Measurements from ENCODE around the gene KRABD2.

The KRABD2 gene

DNA sequence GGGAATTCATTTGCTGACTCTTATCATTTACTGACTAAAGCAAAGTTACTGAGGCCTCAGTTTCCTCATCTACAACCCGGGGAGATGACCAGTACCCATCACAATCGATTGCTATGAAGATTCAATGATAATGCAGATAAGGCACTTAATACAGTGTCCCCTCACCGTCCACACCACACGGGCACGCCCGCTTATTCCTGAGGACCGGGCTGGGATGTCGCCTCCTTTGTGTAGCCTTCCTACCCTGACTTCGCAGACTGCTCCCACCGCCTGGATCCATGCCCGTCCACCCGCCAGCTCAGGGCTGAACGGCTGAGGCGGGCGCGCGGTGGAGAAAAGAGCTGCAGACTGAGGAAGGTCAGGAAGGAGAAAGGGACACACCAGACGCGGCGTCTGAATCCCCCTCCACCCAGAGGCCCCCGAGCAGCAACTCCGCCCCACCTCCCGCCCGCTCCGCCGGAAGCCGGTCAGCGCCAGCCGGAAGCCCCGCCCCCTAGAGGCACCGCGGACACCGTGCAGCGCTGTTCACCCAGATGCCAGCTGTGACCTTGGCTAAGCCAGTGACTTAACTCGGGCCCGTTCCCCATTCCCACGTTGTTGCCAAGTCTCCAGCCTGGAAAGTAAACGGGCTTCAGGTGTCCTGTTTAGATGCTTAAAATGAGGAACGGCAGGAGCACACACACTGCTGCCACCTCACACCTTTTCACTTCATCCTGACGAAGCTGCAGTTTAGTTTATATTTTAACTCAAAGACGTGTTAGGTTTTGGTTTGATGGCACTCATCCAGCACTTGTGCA is at the start of gene KRABD2:
TSS of gene KRABD2 (minus strand) at position 434 of the 797 bp plus-strand sequence.
- no peaks in the 10 kb centered on the region for H3K27me3 Mint-ChIP-seq
- peak within 1 kb of the TSS; percentile 77 for H3K4me3 Mint-ChIP-seq
- no peaks in the 10 kb centered on the region for H3K9me3 Mint-ChIP-seq
- H3K36me3 Mint-ChIP-seq (ENCODE audit: low read depth), result peaks cover 49% of the 10 kb centered on the region
- peak within 1 kb of the TSS; percentile 86 for H3K27ac Mint-ChIP-seq
- peaks cover 59% of the 10 kb centered on the region for H3K4me1 Mint-ChIP-seq
- CTCF ChIA-PET, result interaction anchor here (0.6 to 1.6 kb wide), 8 partner anchors 10 to 449 kb away, joined by 3 to 6 read pairs (median 4); no protein-coding TSS in a partner anchor
- DNase-seq, result peak; percentile 91
- POLR2A ChIA-PET, result interaction anchor here (0.8 kb wide), 1 partner anchor 16 kb away, joined by 3 read pairs; no protein-coding TSS in a partner anchor

GRCh38 chr17:8421571-8421970 is 45.1 kb upstream of the KRABD2 start:
- Mint-ChIP-seq H3K4me3 (no peak overlapping the region), H3K36me3 (ENCODE audit: low read depth) (no peaks in the 10 kb centered on the region), H3K9me3 (no peaks in the 10 kb centered on the region), H3K27ac (no peak overlapping the region), H3K4me1 (no peaks in the 10 kb centered on the region), H3K27me3 (peaks cover 62% of the 10 kb centered on the region)
- CTCF ChIA-PET, result interaction anchor here (1.0 to 2.2 kb wide), 3 partner anchors 11 to 38 kb away, joined by 3 to 9 read pairs (median 4); no protein-coding TSS in a partner anchor
- POLR2A ChIA-PET, result no interaction called here
- no peak for DNase-seq

DNA sequence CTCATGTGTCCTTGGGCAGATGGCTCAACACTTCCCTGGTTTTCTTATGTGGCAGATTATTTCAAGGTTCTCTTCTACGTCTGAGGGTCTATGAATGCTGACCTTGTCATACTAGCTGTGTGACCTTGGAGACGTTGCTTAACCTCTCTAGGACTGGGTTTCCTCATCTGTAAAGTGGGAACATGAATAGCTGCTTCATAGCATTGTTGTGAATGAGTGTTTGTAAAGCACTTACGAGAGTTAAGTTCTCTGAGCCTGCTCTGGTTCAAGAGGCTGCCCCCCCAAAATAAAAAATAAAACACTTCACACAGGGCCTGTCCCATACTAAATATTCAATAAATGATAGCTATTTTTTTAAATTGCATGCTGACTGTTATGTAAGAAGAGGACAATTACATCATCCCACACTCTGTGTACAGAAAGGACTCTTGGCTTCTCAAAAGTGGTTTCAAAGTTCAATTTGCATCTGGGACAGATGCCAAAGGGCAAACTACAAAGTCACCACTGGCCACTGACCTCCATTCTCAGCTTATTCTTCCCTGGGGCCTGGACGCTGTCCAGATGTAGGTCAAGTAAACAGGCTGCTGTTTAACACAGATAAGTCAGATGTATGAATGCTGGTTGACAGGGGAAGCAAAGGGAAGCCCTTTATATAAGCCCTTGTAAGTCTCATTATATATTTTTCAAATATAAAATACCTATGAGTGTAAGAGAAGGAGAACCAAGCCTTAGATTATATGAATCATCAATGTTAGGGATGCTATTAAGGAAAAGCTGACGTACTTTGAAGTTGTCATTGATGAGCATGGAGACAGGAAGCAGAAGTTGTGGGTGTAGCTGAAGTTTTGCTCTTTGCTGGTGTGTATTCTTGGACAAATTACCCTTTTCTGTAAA is 43.8 kb upstream of the KRABD2 start:
- Mint-ChIP-seq H3K9me3 (no peaks in the 10 kb centered on the region), H3K4me1 (no peaks in the 10 kb centered on the region), H3K4me3 (no peak overlapping the region), H3K36me3 (ENCODE audit: low read depth) (no peaks in the 10 kb centered on the region), H3K27ac (no peak overlapping the region), H3K27me3 (peaks cover 70% of the 10 kb centered on the region)
- ChIA-PET CTCF (interaction anchor here (1.4 to 2.2 kb wide), 3 partner anchors 9 to 12 kb away, joined by 4 to 9 read pairs (median 4); no protein-coding TSS in a partner anchor), POLR2A (interaction anchor here (0.6 kb wide), 1 partner anchor 581 kb away, joined by 6 read pairs; no protein-coding TSS in a partner anchor)
- DNase-seq, result no peak

- Mint-ChIP-seq H3K27me3 (peaks cover 70% of the 10 kb centered on the region), H3K4me1 (no peaks in the 10 kb centered on the region), H3K9me3 (no peaks in the 10 kb centered on the region), H3K27ac (no peak overlapping the region), H3K4me3 (no peak overlapping the region), H3K36me3 (ENCODE audit: low read depth) (no peaks in the 10 kb centered on the region)
- CTCF ChIA-PET, result interaction anchor here (2.2 kb wide), 1 partner anchor 8 kb away, joined by 9 read pairs; no protein-coding TSS in a partner anchor
- DNase-seq, result no peak
- POLR2A ChIA-PET, result no interaction called here
These were observed 42.8 kb upstream of the KRABD2 start for GRCh38 chr17:8419305-8419704.

- H3K27me3 Mint-ChIP-seq, result peaks cover 66% of the 10 kb centered on the region
- no peak for DNase-seq
- no peaks in the 10 kb centered on the region for H3K36me3 Mint-ChIP-seq (ENCODE audit: low read depth)
- ChIA-PET CTCF (interaction anchor here (0.6 kb wide), 1 partner anchor 23 kb away, joined by 3 read pairs; no protein-coding TSS in a partner anchor), POLR2A (no interaction called here)
- H3K4me1 Mint-ChIP-seq, result peaks cover 3% of the 10 kb centered on the region
- H3K27ac Mint-ChIP-seq, result no peak overlapping the region
- H3K9me3 Mint-ChIP-seq, result no peaks in the 10 kb centered on the region
- no peak overlapping the region for H3K4me3 Mint-ChIP-seq
These were observed 42.0 kb upstream of the KRABD2 start for GRCh38 chr17:8418471-8418870.

GRCh38 chr17:8417806-8418205 is 41.3 kb upstream of the KRABD2 start:
- Mint-ChIP-seq H3K4me3 (no peak overlapping the region), H3K4me1 (peaks cover 8% of the 10 kb centered on the region), H3K36me3 (ENCODE audit: low read depth) (no peaks in the 10 kb centered on the region), H3K27me3 (peaks cover 71% of the 10 kb centered on the region), H3K9me3 (no peaks in the 10 kb centered on the region), H3K27ac (no peak overlapping the region)
- no peak for DNase-seq
- ChIA-PET POLR2A (no interaction called here), CTCF (interaction anchor here (0.6 kb wide), 1 partner anchor 234 kb away, joined by 3 read pairs; no protein-coding TSS in a partner anchor)

DNA sequence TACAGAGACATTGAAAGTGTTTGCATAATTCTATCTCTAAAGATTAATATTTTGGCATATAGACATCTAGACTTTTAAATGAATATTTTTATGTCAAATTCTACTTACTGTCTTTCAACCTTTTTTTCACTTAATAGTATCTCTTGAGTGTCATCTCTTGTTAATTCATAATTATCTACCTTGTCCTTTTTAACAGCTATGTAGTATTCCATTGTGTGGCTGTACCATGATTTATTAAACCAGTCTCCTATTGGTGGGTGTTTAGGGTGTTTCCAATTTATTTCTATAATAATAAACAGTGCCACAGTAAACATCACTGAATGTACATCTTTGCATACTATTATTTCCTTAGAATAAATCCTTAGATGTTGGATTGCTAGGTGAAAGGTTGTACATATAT is 37.4 kb upstream of the KRABD2 start:
- CTCF ChIA-PET, result no interaction called here

DNA sequence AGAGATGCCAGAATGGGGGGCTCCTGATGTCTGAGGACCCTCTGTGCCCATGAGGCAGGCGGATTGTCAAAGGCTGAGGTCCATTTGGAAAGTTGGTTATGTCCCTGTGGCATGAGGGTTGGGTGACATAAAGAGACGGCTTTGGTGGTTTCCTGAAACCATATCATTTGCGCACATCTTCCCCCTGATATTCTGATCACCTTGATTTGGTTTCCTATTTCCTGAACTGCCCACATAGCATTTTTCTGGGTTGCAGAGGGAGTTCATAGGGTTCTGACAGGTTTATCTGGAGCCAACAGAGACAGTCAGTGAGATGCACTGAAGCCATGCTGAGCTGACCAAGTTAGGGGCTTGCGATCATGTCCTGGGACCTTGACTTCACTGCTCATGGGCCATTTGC is 36.8 kb upstream of the KRABD2 start:
- ChIA-PET CTCF (no interaction called here), POLR2A (no interaction called here)
- Mint-ChIP-seq H3K27me3 (peaks cover 47% of the 10 kb centered on the region), H3K36me3 (ENCODE audit: low read depth) (no peaks in the 10 kb centered on the region), H3K27ac (no peak overlapping the region), H3K4me1 (peaks cover 18% of the 10 kb centered on the region), H3K4me3 (no peak overlapping the region), H3K9me3 (no peaks in the 10 kb centered on the region)
- no peak for DNase-seq

More for the DNA sequence above, 37.4 kb upstream of the KRABD2 start:
- Mint-ChIP-seq H3K27ac (no peak overlapping the region), H3K4me3 (no peak overlapping the region), H3K4me1 (peaks cover 14% of the 10 kb centered on the region), H3K27me3 (peaks cover 51% of the 10 kb centered on the region), H3K9me3 (no peaks in the 10 kb centered on the region), H3K36me3 (ENCODE audit: low read depth) (no peaks in the 10 kb centered on the region)
- no peak for DNase-seq
- POLR2A ChIA-PET, result no interaction called here

DNA sequence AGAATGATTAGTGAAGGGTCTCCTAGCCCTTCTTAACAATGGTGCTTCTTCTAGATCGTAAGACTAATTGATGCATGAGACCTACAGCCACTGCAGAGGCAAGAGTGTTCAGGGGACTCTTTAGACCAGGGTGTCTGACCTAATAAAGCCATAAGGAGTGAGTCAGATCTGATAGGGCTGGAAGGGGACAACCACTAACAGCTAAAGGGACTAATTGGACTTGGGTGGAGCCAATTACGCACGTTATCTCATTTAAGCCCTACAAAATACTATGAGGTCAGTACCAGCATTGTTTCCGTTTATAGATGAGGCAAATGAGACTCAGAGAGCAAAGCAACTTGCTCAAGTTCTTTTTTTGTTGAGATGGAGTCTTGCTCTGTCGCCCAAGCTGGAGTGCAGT is 35.6 kb upstream of the KRABD2 start:
- POLR2A ChIA-PET, result no interaction called here

GRCh38 chr17:8410883-8411238 is 34.4 kb upstream of the KRABD2 start:
- CTCF ChIA-PET, result interaction anchor here (0.7 to 2.4 kb wide), 5 partner anchors 9 to 335 kb away, joined by 3 to 10 read pairs (median 6); partner anchors contain the start of gene RNF222
- POLR2A ChIA-PET, result no interaction called here
- Mint-ChIP-seq H3K4me1 (peaks cover 21% of the 10 kb centered on the region), H3K27ac (no peak overlapping the region), H3K27me3 (peaks cover 25% of the 10 kb centered on the region), H3K9me3 (no peaks in the 10 kb centered on the region), H3K36me3 (ENCODE audit: low read depth) (no peaks in the 10 kb centered on the region), H3K4me3 (no peak overlapping the region)
- no peak for DNase-seq

More for the DNA sequence above, 35.6 kb upstream of the KRABD2 start:
- CTCF ChIA-PET, result interaction anchor here (1.0 to 2.4 kb wide), 2 partner anchors 8 to 53 kb away, joined by 4 to 9 read pairs; no protein-coding TSS in a partner anchor
- DNase-seq, result no peak
- Mint-ChIP-seq H3K36me3 (ENCODE audit: low read depth) (no peaks in the 10 kb centered on the region), H3K27ac (no peak overlapping the region), H3K4me3 (no peak overlapping the region), H3K27me3 (peaks cover 37% of the 10 kb centered on the region), H3K9me3 (no peaks in the 10 kb centered on the region), H3K4me1 (peaks cover 21% of the 10 kb centered on the region)

DNA sequence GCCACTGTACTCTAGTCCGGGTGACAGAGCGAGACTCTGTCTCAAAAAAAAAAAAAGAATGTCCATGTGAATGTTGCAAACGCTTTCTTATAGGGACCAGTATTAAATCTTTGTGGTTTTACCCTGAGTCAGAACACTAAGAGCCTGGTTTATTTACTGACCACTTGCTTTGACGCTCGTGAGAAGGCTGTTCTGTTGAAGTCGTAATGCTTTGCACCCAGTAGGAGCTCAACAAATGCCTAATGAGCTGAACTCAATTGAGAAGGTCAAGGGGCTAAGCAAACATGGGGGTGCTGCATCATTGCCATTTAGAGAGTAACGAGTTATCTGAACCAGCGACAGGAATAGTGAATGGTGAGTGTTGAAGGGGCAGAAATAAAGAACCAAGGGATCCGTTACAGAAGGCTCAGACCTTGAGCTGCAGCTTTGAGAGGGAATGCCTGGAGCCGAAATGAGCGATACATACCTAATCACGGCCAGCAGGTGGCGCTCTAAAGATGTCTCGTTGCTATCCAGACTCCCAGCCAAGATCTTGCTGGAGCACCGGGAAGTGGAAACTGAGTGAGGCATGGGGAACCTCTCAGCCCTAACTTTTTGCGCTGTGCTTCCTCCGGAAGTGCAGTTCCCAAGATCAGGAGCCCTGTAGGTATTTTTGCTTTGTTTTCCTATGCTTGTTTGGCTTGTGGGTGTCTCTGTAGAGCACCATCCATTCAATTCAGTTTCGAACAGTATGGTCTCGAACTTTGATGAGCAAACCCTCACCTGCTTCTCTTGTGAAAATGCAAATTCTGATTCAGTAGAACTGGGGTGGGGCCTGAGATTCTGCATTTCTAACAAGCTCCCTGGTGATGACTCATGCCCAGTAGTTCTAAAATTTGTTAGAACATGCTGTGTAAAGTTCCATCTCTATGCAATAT is 33.7 kb upstream of the KRABD2 start:
- Mint-ChIP-seq H3K27ac (no peak overlapping the region), H3K36me3 (ENCODE audit: low read depth) (no peaks in the 10 kb centered on the region), H3K9me3 (no peaks in the 10 kb centered on the region), H3K27me3 (peaks cover 23% of the 10 kb centered on the region), H3K4me3 (no peak overlapping the region), H3K4me1 (peaks cover 21% of the 10 kb centered on the region)
- DNase-seq, result peak; percentile 83
- POLR2A ChIA-PET, result no interaction called here
- CTCF ChIA-PET, result interaction anchor here (0.6 to 2.4 kb wide), 8 partner anchors 10 to 862 kb away, joined by 3 to 10 read pairs (median 5); partner anchors contain the start of gene RNF222

DNA sequence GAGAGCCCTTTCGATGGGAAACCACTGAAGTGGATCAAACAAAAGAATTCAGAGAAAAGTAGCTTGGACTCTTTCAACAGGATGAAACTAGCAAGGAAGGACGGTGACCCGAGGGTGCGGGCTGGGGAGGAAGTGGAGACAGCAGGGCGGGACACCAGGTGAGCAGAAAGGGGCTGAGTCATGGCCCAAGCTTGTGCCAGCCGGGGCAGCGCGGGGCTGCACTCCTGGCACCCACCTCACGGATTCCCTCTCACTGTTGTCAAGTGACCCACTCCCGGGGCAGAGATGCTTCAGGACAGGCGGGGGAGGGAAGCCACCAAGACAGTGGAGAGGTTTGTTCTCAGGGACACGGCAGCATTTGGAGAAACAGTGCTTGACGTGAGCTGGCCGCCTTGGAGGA is 31.9 kb upstream of the KRABD2 start:
- no peaks in the 10 kb centered on the region for H3K36me3 Mint-ChIP-seq (ENCODE audit: low read depth)
- no peak overlapping the region for H3K27ac Mint-ChIP-seq
- ChIA-PET CTCF (interaction anchor here (0.6 to 1.4 kb wide), 3 partner anchors 12 to 493 kb away, joined by 3 to 4 read pairs (median 3); no protein-coding TSS in a partner anchor), POLR2A (no interaction called here)
- H3K4me3 Mint-ChIP-seq, result no peak overlapping the region
- H3K9me3 Mint-ChIP-seq, result no peaks in the 10 kb centered on the region
- H3K4me1 Mint-ChIP-seq, result peaks cover 18% of the 10 kb centered on the region
- H3K27me3 Mint-ChIP-seq, result peaks cover 16% of the 10 kb centered on the region
- DNase-seq, result no peak
